ENCODE measurements around the gene TBC1D8.

TBC1D8 gene

DNA sequence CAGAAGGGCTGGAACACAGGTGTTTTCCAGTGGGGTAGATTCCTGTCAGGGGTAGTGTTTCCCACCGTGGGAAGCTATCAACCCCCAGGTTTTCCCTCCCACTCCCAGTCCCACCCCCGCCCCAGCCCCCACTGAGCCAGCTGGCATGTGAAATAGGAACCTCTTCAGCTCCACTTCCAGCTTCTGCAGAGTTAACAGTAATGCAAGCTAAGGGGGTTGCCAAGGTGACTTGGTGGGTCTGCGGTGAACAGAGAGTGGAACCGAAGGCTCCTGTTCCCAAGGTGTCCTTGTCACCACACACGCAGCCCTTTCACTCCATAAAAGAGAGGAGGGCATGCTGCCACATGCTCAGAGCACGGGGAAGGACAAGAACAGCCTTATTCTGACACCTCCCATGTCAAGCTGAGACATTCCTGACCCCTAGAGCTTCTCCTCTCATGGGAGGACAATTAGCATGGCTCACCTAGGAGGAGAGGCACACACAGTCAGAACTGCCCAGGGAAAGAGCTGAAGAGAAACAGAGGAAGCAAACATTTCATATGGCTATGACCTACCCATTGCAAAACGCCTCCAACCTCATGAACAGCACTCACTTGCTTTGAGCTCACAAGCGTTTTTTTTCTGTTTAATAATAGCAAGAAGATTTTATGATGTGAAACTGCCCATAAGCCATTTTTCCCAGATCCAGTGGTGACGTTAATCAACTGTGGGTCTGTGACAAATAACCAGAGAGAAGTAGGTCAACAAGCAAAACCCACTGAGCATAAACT, 39.8 kb upstream of the TBC1D8 start:
- no peaks in the 10 kb centered on the region for H3K36me3 ChIP-seq (ENCODE audit: insufficient read depth, low read length)
- no peak for DNase-seq (ENCODE audit: low read depth, low spot score)
- H3K27ac ChIP-seq: no peak overlapping the region
- TF ChIP-seq FOXP2 (optimal IDR thresholded peaks at IDR 0.05; ENCODE audit: control extremely low read depth, extremely low read length, insufficient read depth) (no peak), POLR2AphosphoS5 (IDR thresholded peaks at IDR 0.05; ENCODE audit: borderline replicate concordance, low read depth, low read length) (no peak), EZH2 (IDR thresholded peaks at IDR 0.05) (no peak)
- H3K4me3 ChIP-seq: no peak overlapping the region
- no peak overlapping the region for H3K9ac ChIP-seq (ENCODE audit: insufficient read length)
- H3K9me3 ChIP-seq (ENCODE audit: low read depth, low read length): no peaks in the 10 kb centered on the region

DNA sequence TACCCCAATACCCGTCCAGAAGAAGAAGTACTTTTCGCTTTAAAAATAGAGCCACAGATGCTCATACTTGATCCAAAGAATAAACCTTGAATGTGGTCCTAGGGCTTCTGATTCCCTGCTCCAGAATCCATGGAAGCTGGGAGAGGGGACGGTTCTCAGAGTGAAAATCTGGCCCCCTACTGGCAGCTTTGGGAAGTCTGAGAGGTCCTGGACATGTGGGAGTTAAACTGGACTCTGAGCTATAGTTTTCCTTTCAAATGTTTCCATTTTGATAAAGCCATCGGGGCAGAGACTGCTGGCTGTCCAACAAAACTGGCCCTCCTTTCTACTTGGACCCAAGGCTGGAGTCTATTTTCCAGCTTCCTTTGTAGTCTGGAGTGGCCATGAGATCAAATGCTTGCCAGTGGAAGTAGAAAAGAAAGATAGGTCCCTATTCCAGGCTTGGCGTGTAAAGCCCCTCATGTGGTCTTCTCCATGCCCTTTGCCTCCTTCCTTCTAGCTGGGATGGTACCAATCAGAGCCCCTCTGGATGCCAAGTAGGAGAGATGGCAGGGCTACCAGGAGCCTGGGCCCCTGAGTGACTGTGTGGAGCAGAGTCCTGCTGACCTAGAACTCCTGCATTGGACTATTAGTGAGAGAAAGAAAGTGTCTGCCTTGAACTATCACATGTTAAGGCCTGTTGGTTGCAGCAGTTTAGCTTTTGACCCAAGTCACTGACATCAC, 37.7 kb upstream of the TBC1D8 start:
- TF ChIP-seq POLR2AphosphoS5 (IDR thresholded peaks at IDR 0.05; ENCODE audit: borderline replicate concordance, low read depth, low read length): no peak
- no peak for TF ChIP-seq FOXP2 (optimal IDR thresholded peaks at IDR 0.05; ENCODE audit: control extremely low read depth, extremely low read length, insufficient read depth)
- no peak for TF ChIP-seq EZH2 (IDR thresholded peaks at IDR 0.05)
- DNase-seq (ENCODE audit: low read depth, low spot score): no peak
- no peak overlapping the region for H3K27ac ChIP-seq

DNA sequence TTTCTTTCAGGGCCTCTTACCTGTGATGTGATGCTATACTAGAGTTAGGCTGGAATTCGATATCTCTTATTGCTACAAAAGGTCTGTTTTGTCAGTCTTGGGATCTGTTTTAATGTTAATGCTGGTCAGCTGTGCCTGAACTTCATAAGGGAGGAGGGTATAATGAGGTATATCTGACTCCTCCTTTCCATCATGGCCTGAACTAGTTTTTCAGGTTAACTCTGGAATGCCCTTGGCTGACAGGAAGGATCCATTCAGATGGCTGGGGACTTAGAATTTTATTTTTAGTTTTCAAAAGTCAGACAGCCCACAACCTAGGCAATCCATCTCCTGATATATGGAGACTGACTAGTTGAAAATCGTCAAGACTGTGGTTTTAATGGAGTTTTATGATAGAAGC, 35.9 kb upstream of the TBC1D8 start:
- TF ChIP-seq FOXP2 (optimal IDR thresholded peaks at IDR 0.05; ENCODE audit: control extremely low read depth, extremely low read length, insufficient read depth) (no peak), POLR2AphosphoS5 (IDR thresholded peaks at IDR 0.05; ENCODE audit: borderline replicate concordance, low read depth, low read length) (no peak), EZH2 (IDR thresholded peaks at IDR 0.05) (no peak)
- Histone ChIP-seq H3K36me3 (ENCODE audit: insufficient read depth, low read length) (no peaks in the 10 kb centered on the region), H3K9me3 (ENCODE audit: low read depth, low read length) (no peaks in the 10 kb centered on the region), H3K9ac (ENCODE audit: insufficient read length) (no peak overlapping the region), H3K4me3 (no peak overlapping the region), H3K27ac (no peak overlapping the region)
- DNase-seq (ENCODE audit: low read depth, low spot score): no peak

More for the DNA sequence above, 37.7 kb upstream of the TBC1D8 start:
- H3K9me3 ChIP-seq (ENCODE audit: low read depth, low read length): no peaks in the 10 kb centered on the region
- H3K9ac ChIP-seq (ENCODE audit: insufficient read length): no peak overlapping the region
- H3K4me3 ChIP-seq: no peak overlapping the region
- H3K36me3 ChIP-seq (ENCODE audit: insufficient read depth, low read length): no peaks in the 10 kb centered on the region

DNA sequence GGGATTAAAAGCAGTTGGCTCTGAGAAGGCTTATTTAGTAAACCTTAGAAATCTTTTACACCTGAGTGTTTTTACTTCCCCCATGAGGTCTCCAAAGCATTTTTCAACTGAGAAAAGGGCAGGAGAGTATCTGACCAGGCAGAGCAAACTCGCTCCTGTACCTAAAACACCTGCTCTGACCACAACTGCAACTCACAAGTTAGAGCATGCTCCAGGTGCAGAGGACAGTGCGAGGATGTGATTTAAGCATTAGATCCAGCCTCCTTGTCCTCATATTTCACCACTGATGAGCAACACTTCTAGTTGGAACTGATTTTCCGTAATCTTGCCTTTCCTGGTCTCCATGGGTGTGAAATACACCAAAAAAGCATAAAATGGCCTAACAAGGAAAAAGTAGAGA, 34.5 kb upstream of the TBC1D8 start:
- TF ChIP-seq FOXP2 (optimal IDR thresholded peaks at IDR 0.05; ENCODE audit: control extremely low read depth, extremely low read length, insufficient read depth): no peak
- TF ChIP-seq POLR2AphosphoS5 (IDR thresholded peaks at IDR 0.05; ENCODE audit: borderline replicate concordance, low read depth, low read length): no peak
- no peak for TF ChIP-seq EZH2 (IDR thresholded peaks at IDR 0.05)
- no peak overlapping the region for H3K27ac ChIP-seq
- no peaks in the 10 kb centered on the region for H3K9me3 ChIP-seq (ENCODE audit: low read depth, low read length)
- no peaks in the 10 kb centered on the region for H3K36me3 ChIP-seq (ENCODE audit: insufficient read depth, low read length)
- no peak overlapping the region for H3K9ac ChIP-seq (ENCODE audit: insufficient read length)
- no peak for DNase-seq (ENCODE audit: low read depth, low spot score)
- no peak overlapping the region for H3K4me3 ChIP-seq

DNA sequence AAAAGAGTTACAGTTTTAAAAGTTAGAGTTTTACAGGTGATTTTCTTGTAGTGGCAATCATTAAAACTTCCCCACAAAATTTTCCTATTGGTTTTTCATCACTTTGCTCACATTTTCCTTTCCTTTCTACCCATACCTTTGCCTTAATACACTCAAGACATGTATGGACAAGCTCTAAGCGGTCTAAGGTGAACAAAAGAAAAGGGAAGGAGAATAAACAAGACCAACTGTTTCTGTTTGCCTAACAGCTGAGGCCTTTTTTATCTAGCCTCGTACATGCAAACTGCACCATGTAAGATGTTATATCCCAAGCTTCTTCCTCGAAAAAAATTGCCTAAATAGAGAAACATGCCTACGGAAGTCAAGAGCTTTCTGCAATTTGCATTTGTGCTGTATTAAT, 33.9 kb upstream of the TBC1D8 start:
- Histone ChIP-seq H3K4me3 (no peak overlapping the region), H3K27ac (no peak overlapping the region), H3K9ac (ENCODE audit: insufficient read length) (no peak overlapping the region), H3K9me3 (ENCODE audit: low read depth, low read length) (no peaks in the 10 kb centered on the region), H3K36me3 (ENCODE audit: insufficient read depth, low read length) (no peaks in the 10 kb centered on the region)
- DNase-seq (ENCODE audit: low read depth, low spot score): no peak
- TF ChIP-seq FOXP2 (optimal IDR thresholded peaks at IDR 0.05; ENCODE audit: control extremely low read depth, extremely low read length, insufficient read depth): no peak
- no peak for TF ChIP-seq EZH2 (IDR thresholded peaks at IDR 0.05)
- no peak for TF ChIP-seq POLR2AphosphoS5 (IDR thresholded peaks at IDR 0.05; ENCODE audit: borderline replicate concordance, low read depth, low read length)

DNA sequence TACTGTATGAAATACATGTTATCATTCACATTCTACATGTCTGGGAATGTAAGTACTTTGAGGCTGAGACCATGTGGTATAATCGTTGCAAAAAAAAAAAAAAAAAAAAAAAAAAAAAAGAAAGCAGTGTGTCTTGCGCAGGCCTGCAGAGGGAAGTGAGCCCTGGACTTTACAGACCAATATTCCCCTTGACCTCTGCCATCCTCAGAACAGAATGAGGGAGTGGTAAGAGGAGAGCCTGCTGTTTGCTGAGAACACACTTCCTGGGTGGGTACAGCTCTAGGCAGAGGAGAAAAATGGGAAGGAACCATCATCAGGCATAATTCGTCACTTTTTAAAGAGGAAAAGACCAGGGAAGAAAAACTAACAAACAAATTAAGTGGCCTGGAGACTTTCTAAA, 28.8 kb upstream of the TBC1D8 start:
- no peak for TF ChIP-seq FOXP2 (optimal IDR thresholded peaks at IDR 0.05; ENCODE audit: control extremely low read depth, extremely low read length, insufficient read depth)
- TF ChIP-seq EZH2 (IDR thresholded peaks at IDR 0.05): no peak
- TF ChIP-seq POLR2AphosphoS5 (IDR thresholded peaks at IDR 0.05; ENCODE audit: borderline replicate concordance, low read depth, low read length): no peak
- Histone ChIP-seq H3K9me3 (ENCODE audit: low read depth, low read length) (no peaks in the 10 kb centered on the region), H3K27ac (no peak overlapping the region), H3K9ac (ENCODE audit: insufficient read length) (no peak overlapping the region), H3K36me3 (ENCODE audit: insufficient read depth, low read length) (no peaks in the 10 kb centered on the region), H3K4me3 (no peak overlapping the region)
- DNase-seq (ENCODE audit: low read depth, low spot score): no peak

DNA sequence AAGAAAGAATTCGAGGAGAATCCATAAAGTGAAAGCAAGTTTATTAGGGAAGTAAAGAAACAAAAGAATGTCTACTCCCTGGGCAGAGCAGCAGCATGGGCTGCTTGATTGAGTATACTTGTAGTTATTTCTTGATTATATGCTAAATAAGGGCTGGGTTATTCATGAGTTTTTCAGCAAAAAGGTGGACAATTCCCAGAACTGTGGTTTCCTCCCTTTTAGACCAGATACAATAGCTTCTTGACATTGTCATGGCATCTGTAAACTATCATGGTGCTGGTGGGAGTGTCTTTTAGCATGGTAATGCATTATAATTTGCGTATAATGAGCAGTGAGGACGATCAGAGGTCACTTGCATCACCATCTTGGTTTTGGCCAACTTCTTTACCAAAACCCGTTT, 25.6 kb upstream of the TBC1D8 start:
- TF ChIP-seq POLR2AphosphoS5 (IDR thresholded peaks at IDR 0.05; ENCODE audit: borderline replicate concordance, low read depth, low read length) (no peak), EZH2 (IDR thresholded peaks at IDR 0.05) (no peak), FOXP2 (optimal IDR thresholded peaks at IDR 0.05; ENCODE audit: control extremely low read depth, extremely low read length, insufficient read depth) (no peak)
- H3K27ac ChIP-seq: no peak overlapping the region
- H3K36me3 ChIP-seq (ENCODE audit: insufficient read depth, low read length): no peaks in the 10 kb centered on the region
- H3K9ac ChIP-seq (ENCODE audit: insufficient read length): no peak overlapping the region
- no peak overlapping the region for H3K4me3 ChIP-seq
- H3K9me3 ChIP-seq (ENCODE audit: low read depth, low read length): no peaks in the 10 kb centered on the region
- DNase-seq (ENCODE audit: low read depth, low spot score): no peak

DNA sequence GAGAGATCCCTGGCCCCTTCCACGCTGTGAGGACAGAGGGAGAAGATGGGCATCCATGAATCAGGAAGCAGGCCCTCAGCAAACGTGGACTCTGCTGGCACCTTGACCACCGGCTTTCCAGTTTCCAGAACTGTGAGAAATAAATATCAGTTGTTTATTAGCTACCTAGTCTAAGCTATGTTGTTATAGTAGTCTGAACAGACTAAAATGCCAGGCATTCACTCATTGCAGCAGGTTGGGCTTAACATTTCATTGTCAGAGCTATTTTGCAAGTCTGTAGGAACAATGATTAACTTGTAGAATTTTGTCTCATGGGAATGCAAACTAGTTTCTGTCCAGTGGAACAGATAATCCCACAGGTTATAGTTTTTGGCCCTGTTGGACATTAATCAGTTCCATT, 24.8 kb upstream of the TBC1D8 start:
- no peak for DNase-seq (ENCODE audit: low read depth, low spot score)
- H3K36me3 ChIP-seq (ENCODE audit: insufficient read depth, low read length): no peaks in the 10 kb centered on the region
- no peaks in the 10 kb centered on the region for H3K9me3 ChIP-seq (ENCODE audit: low read depth, low read length)
- no peak overlapping the region for H3K4me3 ChIP-seq
- TF ChIP-seq EZH2 (IDR thresholded peaks at IDR 0.05): no peak
- TF ChIP-seq FOXP2 (optimal IDR thresholded peaks at IDR 0.05; ENCODE audit: control extremely low read depth, extremely low read length, insufficient read depth): no peak
- no peak for TF ChIP-seq POLR2AphosphoS5 (IDR thresholded peaks at IDR 0.05; ENCODE audit: borderline replicate concordance, low read depth, low read length)
- H3K9ac ChIP-seq (ENCODE audit: insufficient read length): no peak overlapping the region
- no peak overlapping the region for H3K27ac ChIP-seq
